Endothelial cell of umbilical vein (primary cell): ENCODE data around the gene OPN1MW3.
"Not testable (repeated sequence)": the region's sequence is repeated elsewhere in the genome, so short reads cannot be mapped to it uniquely, and the experiment has no call there.

Experiments used
- CTCF ChIP-seq, 2 donors: IDR thresholded peaks; 1 replicate in 1 of 2; 2 replicates in 1 of 2; pipeline ENCODE4 v1.5.1; 2011; ENCODE audit warnings: low read length in 2 of 2, mild to moderate bottlenecking in 2 of 2, moderate library complexity in 2 of 2, control low read depth in 1 of 2, inconsistent platforms in 1 of 2, low read depth in 1 of 2; ENCODE audit not compliant: insufficient read depth in 1 of 2; ENCODE audit errors: extremely low read depth in 1 of 2
- POLR2A ChIP-seq: IDR thresholded peaks from 2 replicates; pipeline ENCODE4 v1.6.1; 2012; ENCODE audit warnings: low read depth, mild to moderate bottlenecking, control low read depth, low read length

DNA sequence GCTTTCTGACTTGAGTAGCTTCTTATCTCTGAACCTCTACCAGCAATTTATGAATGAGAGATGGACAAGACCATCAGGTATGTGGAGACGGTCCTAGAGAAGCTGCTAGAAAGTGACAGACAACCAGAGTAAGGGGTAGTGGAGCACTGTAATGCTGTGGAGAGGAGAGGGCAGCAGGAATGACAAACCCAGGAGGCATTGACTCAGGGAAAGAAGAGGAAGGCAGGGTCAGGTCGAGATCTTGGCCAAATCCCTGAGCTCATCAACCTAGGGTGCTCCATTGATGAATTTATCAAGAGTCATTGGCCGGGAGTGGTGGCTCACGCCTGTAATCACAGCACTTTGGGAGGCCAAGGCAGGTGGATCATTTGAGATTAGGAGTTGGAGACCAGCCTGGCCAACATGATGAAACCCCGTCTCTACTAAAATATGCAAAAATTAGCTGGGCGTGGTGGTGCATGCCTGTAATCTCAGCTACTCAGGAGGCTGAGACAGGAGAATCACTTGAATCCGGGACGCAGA lies 17.3 kb upstream of the OPN1MW3 start:
- not testable (repeated sequence) for TF ChIP-seq CTCF (IDR thresholded peaks at IDR 0.05; ENCODE audit: extremely low read depth in 1 of 2, insufficient read depth in 1 of 2, low read depth in 1 of 2, low read length in 2 of 2); POLR2A
